RKO (cell line): ENCODE data around the gene NPFFR1.

Experiments
- DNase-seq: peaks from one replicate; pipeline ENCODE4 v3.0.0-alpha.2; 2016; ENCODE audit warnings: low spot score

Gene NPFFR1, protein sequence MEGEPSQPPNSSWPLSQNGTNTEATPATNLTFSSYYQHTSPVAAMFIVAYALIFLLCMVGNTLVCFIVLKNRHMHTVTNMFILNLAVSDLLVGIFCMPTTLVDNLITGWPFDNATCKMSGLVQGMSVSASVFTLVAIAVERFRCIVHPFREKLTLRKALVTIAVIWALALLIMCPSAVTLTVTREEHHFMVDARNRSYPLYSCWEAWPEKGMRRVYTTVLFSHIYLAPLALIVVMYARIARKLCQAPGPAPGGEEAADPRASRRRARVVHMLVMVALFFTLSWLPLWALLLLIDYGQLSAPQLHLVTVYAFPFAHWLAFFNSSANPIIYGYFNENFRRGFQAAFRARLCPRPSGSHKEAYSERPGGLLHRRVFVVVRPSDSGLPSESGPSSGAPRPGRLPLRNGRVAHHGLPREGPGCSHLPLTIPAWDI

GRCh38 chr10:70283445-70284399 lies at the start of gene NPFFR1:
Gene NPFFR1, minus strand, starts transcription at chr10:70284004. Its CDS starts 328 bp downstream, at chr10:70283676.
- no peak for DNase-seq

DNA sequence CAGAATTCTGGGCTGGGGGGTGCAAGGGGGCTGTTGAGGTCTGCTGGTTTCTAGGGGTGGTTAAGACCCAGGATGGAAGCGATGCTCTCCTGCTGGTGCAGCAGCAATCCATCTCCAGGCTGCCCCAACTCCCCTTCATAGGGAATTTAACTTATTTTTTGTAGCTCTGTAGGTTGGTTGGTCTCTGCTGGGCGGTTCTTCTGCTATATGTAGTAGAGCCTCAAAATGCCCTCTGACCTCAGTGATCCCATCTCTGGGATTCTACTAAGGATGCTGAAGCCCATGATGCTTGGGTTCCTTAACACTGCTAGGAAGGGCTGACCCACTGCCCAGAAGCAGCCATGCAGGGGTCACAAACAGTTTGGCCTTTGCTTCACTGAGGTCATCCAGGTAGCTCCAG lies 49.5 kb upstream of the NPFFR1 start:
- DNase-seq, result no peak

- peak; percentile 74 for DNase-seq
Measured at GRCh38 chr10:70331486-70332268, 47.9 kb upstream of the NPFFR1 start.

- DNase-seq, result no peak
Measured at GRCh38 chr10:70331160-70331485, 47.3 kb upstream of the NPFFR1 start.

DNA sequence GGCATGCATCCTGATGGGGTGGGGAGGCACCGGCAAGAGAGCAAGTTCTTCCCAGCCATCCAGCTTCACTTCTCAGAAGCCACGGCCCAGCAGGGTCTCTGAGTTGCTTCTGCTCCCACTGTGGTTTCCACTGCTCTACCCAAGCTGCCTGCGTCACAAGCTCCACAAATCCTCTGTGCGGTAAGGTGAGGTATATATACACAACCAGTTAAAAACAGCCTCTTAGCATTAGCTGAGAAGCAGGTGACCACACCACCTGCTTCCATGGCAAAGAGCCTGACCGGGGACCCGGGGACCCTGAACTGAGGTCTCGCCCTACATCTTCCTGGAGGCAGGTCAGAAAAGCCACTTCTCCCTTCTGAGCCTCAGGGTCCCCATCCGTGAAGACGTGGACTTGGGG lies 46.9 kb upstream of the NPFFR1 start:
- DNase-seq, result no peak

DNA sequence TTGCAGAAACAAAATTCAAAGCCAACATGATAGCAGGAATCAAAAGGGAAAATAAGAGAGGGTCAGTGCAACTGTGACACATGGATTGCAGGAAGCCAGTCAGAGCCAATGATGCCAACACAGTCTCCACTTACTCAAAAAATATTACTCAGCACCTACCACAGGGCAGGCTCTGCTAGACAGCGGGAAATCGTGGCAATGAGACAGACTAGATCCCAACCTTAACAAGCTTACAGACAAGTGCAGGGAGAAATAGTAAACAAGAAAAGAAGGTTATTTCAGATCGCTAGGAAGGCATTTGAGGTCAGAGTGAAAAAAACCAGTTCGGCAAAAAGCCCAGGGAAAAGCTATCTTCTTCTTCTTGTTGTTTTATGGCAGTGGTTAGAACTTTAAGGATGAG lies 45.2 kb upstream of the NPFFR1 start:
- DNase-seq, result peak; percentile 42

DNA sequence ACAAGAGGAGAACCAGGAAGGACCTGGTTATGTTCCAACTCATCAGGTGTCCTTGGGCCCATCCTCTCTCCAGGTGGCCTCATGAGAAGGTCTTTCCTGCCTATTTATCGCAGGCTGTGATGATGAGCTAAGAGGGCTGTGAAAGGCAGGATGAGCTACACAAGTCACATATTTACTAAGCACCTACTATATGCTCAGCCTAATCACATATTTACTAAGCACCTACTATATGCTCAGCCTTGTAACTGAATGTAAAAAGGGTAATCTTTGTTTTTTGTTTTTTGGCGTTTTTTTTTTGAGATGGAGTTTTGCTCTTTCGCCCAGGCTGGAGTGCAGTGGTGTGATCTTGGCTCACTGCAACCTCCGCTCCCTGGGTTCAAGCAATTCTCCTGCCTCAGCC lies 44.2 kb upstream of the NPFFR1 start:
- no peak for DNase-seq

- no peak for DNase-seq
Measured at GRCh38 chr10:70324951-70325781, 41.4 kb upstream of the NPFFR1 start.

DNA sequence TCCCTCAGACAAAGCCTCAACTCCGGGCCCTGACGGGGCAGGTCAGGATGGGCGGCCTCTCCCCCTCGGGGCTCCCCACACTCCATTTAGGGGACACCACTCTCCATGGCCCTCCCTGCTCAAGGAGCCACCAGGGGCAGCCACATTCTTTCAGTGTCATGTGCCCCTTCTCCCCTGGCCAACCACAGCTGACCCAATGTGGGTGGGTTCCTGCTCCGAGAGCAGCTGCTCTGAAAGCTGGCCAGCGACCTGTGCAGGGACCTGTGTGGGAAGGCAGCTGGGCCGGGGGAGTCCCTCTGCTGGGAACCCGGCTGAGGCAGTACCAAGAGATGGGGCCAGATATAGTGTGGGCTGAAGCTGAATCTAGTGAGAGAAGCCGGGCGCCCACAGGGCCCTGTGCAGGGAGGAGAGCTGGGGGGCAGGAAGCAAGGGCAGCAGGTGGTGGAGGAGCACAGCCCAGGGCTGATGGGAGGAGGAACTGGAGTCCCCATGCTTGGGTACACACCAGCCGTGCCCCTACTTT lies 40.6 kb upstream of the NPFFR1 start:
- no peak for DNase-seq

- no peak for DNase-seq
Measured at GRCh38 chr10:70323697-70324338, 40.0 kb upstream of the NPFFR1 start.

GRCh38 chr10:70323138-70323696 lies 39.4 kb upstream of the NPFFR1 start:
- no peak for DNase-seq

GRCh38 chr10:70321897-70322890 lies 38.4 kb upstream of the NPFFR1 start:
- DNase-seq, result no peak

GRCh38 chr10:70321233-70321632 lies 37.4 kb upstream of the NPFFR1 start:
- no peak for DNase-seq

- DNase-seq, result no peak
Measured at GRCh38 chr10:70320751-70321150, 36.9 kb upstream of the NPFFR1 start.

DNA sequence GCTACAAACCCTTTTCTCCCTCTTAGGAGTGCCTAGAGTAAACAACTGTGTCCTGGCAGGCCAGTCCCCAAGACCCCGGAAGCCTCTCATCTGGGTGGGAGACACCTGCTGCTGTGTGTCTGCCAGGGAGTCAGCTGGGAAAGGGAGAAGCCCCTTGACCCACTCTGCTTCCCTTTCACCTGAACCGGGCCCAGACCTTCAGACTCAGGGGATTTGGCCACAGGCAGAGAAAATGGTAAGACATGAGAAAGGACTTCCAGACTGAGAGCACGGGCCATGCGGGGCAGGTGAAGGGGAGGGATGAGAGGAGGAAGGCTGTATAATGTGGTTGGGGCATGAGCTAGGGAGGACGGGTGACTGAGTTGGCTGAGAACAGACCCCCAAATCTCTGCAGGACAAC lies 36.0 kb upstream of the NPFFR1 start:
- DNase-seq, result no peak

DNA sequence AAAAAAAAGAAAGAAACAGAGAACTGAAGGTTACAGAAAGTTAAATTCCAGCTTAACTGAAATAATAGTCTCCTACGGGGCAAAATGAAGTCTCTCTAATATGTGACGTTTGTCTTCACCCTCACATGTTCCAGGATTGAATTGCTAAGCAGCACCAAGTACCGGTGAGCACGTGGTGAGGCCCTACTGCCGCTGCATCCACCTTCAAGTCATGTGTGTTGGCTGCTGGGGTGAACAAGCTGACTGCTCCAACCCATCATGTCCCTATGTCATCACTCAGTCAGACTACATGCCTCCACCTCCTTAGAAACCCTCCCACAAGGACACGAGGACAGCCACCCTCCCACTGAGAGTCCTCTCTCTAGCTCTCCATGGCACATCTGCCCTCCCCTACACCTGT lies 35.4 kb upstream of the NPFFR1 start:
- no peak for DNase-seq

DNA sequence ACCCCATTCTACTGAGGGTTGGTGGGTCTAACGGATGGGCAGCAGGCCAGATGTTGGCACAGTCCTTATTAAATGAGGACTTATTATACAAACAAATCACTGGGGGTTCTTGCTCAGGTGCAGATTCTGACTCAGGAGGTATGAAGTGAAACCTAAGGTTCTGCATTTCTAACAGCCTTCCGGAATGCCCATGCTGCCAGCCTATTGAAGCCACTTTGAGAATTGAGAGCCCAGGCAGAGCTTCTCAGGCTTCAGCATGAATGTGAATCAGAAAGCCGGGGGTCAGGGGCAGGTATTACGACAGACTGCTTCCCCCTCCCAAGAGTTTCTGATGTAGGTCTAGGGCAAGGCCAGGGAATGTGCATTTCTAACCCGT lies 34.1 kb upstream of the NPFFR1 start:
- no peak for DNase-seq

- no peak for DNase-seq
Measured at GRCh38 chr10:70317272-70317942, 33.6 kb upstream of the NPFFR1 start.

GRCh38 chr10:70315815-70316214 lies 32.0 kb upstream of the NPFFR1 start:
- no peak for DNase-seq
